Cardiac atrium fibroblast (primary cell): ENCODE data around the gene TAF11L12. TPM values are rescaled to one million over a fixed set of nuclear protein-coding genes. Genes with fewer than 3 reads are reported as not detected.

Experiments
- total RNA-seq: library from RNA; depleted of rRNA; stranded (reverse); fragments of >200 nt; gene quantifications from 2 replicates; pipeline ENCODE4 v1.2.3, GENCODE V29; 2015

The TAF11L12 gene
- total RNA-seq: not detected in 2 replicates

DNA sequence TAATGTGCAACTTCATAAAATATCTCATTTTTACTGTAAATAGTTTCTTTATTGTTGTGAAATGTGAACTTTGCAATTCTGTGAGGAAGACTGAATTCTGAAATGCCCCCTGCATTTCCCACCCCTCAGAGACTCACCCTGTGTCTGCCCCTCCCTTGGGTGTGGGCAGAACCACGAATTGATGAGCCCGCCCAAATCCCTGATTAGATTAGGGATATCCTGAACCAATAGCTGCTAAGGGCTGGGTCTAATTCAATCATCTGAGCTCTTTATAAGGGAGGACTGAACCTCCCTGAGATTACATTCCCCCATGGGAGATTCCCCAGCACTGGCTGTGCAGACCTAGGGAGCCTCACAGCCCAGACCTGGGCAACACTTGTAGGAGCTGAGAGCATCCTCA lies at the start of gene TAF11L12:
Gene TAF11L12 (plus strand): TSS at position 301 of the 400 bp plus-strand sequence.

GRCh38 chr5:17585658-17586057 lies 24.5 kb upstream of the TAF11L12 start, which contains the start of gene TAF11L7:
TSS of gene TAF11L7 (minus strand) at chr5:17585758.

GRCh38 chr5:17590860-17591259 lies 19.3 kb upstream of the TAF11L12 start, which contains the start of gene TAF11L8:
TSS of gene TAF11L8 (minus strand) at chr5:17590960.

GRCh38 chr5:17594255-17594654 lies 15.9 kb upstream of the TAF11L12 start, which contains the start of gene TAF11L9:
TSS of gene TAF11L9 (minus strand) at chr5:17594394.

GRCh38 chr5:17597728-17598127 lies 12.5 kb upstream of the TAF11L12 start, which contains the start of gene TAF11L10:
TSS of gene TAF11L10 (minus strand) at chr5:17597828.

GRCh38 chr5:17603880-17604279 lies 6.3 kb upstream of the TAF11L12 start, which contains the start of gene TAF11L11:
TSS of gene TAF11L11 (plus strand) at chr5:17604183.

DNA sequence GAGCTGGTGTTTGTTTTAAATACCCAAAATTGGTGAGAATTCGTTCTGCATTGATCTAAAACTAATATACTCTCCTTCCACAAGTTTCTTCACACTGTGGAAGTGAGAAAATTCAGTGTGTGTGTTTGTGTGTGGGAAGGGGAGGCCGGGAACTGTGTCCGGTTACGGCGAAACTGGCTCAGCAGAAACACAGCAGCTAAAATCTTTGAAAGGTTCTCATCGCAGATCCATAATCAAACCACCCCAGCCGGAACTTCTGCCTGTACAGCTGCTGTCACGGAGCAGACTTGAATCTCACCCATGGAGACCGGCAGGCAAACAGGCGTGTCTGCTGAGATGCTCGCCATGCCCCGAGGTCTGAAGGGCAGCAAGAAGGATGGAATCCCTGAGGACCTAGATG lies 21.6 kb downstream of the TAF11L12 start, which contains the start of gene TAF11L13:
Gene TAF11L13 (plus strand): TSS at position 301 of the 400 bp plus-strand sequence.

DNA sequence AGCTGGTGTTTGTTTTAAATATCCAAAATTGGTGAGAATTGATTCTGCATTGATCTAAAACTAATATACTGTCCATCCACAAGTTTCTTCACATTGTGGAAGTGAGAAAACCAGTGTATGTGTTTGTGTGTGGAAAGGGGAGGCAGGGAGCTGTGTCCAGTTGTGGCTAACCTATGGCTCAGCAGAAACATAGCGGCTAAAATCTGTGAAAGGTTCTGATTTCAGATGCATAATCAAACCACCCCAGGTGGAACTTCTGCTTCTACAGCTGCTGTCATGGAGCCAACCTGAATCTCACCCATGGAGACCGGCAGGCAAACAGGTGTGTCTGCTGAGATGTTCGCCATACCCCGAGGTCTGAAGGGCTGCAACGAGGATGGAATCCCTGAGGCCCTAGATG lies 24.0 kb downstream of the TAF11L12 start, which contains the start of gene TAF11L14:
Gene TAF11L14 (plus strand): TSS at position 301 of the 400 bp plus-strand sequence.

Other genes starting within 250 kb of the TAF11L12 start
- not detected in 2 replicates for gene TAF11L2, start 112.2 kb upstream of the TAF11L12 start, total RNA-seq
- not detected in 2 replicates for gene TAF11L3, start 92.0 kb upstream of the TAF11L12 start, total RNA-seq
- not detected in 2 replicates for gene TAF11L4, start 88.6 kb upstream of the TAF11L12 start, total RNA-seq
- not detected in 2 replicates for gene TAF11L5, start 85.2 kb upstream of the TAF11L12 start, total RNA-seq
- not detected in 2 replicates for gene TAF11L6, start 81.7 kb upstream of the TAF11L12 start, total RNA-seq
- not detected in 2 replicates for gene TAF11L7, start 24.6 kb upstream of the TAF11L12 start, total RNA-seq
- gene TAF11L8, start 19.4 kb upstream of the TAF11L12 start, total RNA-seq: not detected in 2 replicates
- not detected in 2 replicates for gene TAF11L9, start 16.0 kb upstream of the TAF11L12 start, total RNA-seq
- not detected in 2 replicates for gene TAF11L10, start 12.6 kb upstream of the TAF11L12 start, total RNA-seq
- not detected in 2 replicates for gene TAF11L11, start 6.2 kb upstream of the TAF11L12 start, total RNA-seq
- gene TAF11L13, start 21.7 kb downstream of the TAF11L12 start, total RNA-seq: not detected in 2 replicates
- gene TAF11L14, start 24.1 kb downstream of the TAF11L12 start, total RNA-seq: not detected in 2 replicates